Kidney (tissue), 14 donors: ENCODE results near the gene ENTR1. TPM values are rescaled to one million over a fixed set of nuclear protein-coding genes. Genes with fewer than 3 reads are reported as not detected.
A peak's percentile ranks its signal among the peaks of the same experiment; 100 is the strongest.

ENCODE experiments used
- DNase-seq, 5 donors: peaks; one replicate each; pipeline ENCODE4 v3.0.0-alpha.2; 2013 to 2020
- FAIRE-seq: peaks from 2 replicates; lab custom pipeline; 2012; peaks lifted over from hg19 to GRCh38; lab: Jason Lieb, UNC
- H3K27ac ChIP-seq, 2 donors: one replicate each; pipeline ENCODE4 v1.7.0; 2013; ENCODE audit warnings: low read depth in 2 of 2, low read length in 2 of 2, inconsistent platforms in 1 of 2
- H3K27me3 ChIP-seq: one replicate; pipeline ENCODE4 v1.7.1; 2013; ENCODE audit warnings: low read length, inconsistent platforms; ENCODE audit not compliant: control insufficient read depth, insufficient read depth
- H3K36me3 ChIP-seq, 3 donors: one replicate each; pipeline versions ENCODE4 v1.7.0 to v1.7.1; 2013; ENCODE audit warnings: low read length in 3 of 3, control low read depth in 1 of 3, inconsistent platforms in 1 of 3; ENCODE audit not compliant: insufficient read depth in 3 of 3, control insufficient read depth in 2 of 3
- H3K4me1 ChIP-seq, 3 donors: one replicate each; pipeline versions ENCODE4 v1.7.0 to v1.7.1; 2013; ENCODE audit warnings: low read length in 3 of 3, inconsistent platforms in 1 of 3, low read depth in 1 of 3; ENCODE audit not compliant: control insufficient read depth in 2 of 3, insufficient read depth in 2 of 3
- H3K4me3 ChIP-seq, 3 donors: one replicate each; pipeline versions ENCODE4 v1.7.0 to v1.8.1; 2013; ENCODE audit warnings: low read length in 3 of 3, control low read depth in 1 of 3, inconsistent platforms in 1 of 3
- H3K9ac ChIP-seq, 3 donors: one replicate each; pipeline versions ENCODE4 v1.7.0 to v1.7.1; 2013; ENCODE audit warnings: low read length in 3 of 3, control low read depth in 1 of 3, inconsistent platforms in 1 of 3
- H3K9me3 ChIP-seq, 3 donors: one replicate each; pipeline versions ENCODE4 v1.7.0 to v1.7.1; 2013; ENCODE audit warnings: low read length in 3 of 3, control low read depth in 1 of 3, inconsistent platforms in 1 of 3; ENCODE audit not compliant: control insufficient read depth in 2 of 3, insufficient read depth in 1 of 3
- intact Hi-C: fragments of 100-400 bp; cut with DNase I; formaldehyde crosslinking; loops from one replicate; pipeline ENCODE4 v1.11.1; 2022
- polyA plus RNA-seq: library from polyadenylated mRNA; stranded (reverse); fragments of 350-450 nt; fragmentation: Illumina TruSeq; extraction: RNeasy Lipid Tissue Mini Kit (QIAGEN cat#74804); gene quantifications from one replicate; pipeline ENCODE4 v1.2.3, GENCODE V29; 2014; ENCODE audit warnings: low read depth, low replicate concordance; ENCODE audit not compliant: insufficient read depth
- total RNA-seq: library from RNA; stranded (reverse); fragmentation: NEBNext Ultra II Directional; extraction: Animal tissue kit (Norgen Biotek cat#: 25700); gene quantifications from one replicate; pipeline ENCODE4 v1.2.1, GENCODE V29; 2021
- TF ChIP-seq, protein P1 (sequence below): IDR thresholded peaks from 3 replicates; pipeline ENCODE4 v1.5.1; 2012; ENCODE audit warnings: mild to moderate bottlenecking, moderate library complexity, borderline replicate concordance; ENCODE audit not compliant: insufficient read depth; ENCODE audit errors: extremely low read depth
- donor health status: control.
- donor health status: control.
- donor health status: control.
- donor health status: control.
- donor health status: control.
- donor health status: DM: yes; HTN: yes; CAD: no.
- donor health status: Normal renal cell carcinoma (clear cell type).

The ENTR1 gene
- total and polyA plus RNA-seq, 2 donors from 2014 or later = 25.9 to 36.2 TPM

DNA sequence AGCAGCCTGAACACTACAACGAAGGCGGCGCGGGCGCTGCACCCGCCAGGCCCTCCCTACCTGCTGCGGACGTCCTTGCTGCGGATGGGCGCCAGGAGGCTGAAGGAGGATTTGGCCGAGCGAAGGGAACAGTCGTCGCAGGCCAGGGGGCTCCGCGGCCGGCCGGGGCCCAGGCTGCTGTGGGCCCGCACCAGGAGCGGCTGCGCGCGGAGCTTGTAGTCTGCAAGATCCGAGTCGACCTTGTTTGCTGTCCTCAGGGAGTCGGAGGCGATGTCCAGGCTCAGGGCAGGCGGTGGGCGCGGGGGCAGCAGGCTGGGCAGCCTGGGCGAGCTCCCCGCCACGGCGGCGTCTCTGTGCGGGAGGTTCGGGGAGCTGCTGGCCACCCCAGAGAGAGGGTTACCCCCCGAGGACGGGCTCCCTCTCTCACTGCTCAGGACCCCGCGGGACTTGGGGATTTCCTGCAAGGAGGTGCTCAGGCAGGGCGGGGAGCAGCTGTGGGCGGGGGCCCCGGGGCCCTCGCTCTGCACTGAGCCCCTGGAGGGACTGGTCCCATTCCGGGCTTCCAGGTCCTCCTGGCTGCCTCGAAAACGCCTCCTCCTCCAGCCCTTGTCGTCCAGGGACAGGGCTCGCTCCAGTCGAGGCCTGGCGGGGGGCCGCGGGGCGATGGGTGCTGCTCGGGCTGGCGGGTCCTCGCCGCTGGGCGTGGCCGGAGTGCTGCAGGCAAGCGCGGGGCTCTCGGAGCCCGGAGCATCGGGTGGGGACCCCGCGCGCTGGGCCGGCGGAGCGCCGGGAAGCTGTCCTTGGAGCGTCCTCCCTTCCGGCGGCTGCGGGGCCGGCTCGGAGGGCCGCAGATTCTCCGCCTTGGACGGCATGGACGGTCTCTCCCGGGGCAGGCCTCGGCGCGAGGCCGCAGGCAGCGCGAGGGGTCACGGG is 28.4 kb upstream of the ENTR1 start:
- Histone ChIP-seq H3K4me1 (peaks cover 0 to 15% (median 4%) of the 10 kb centered on the region in 3 donors), H3K9ac (peak overlapping the region in 1 of 3 donors; percentile 26), H3K27ac (no peak overlapping the region), H3K4me3 (peak overlapping the region; percentile 51 to 62 (median 56)), H3K27me3 (no peaks in the 10 kb centered on the region), H3K9me3 (no peaks in the 10 kb centered on the region), H3K36me3 (peaks cover 0 to 13% (median 5%) of the 10 kb centered on the region in 3 donors)
- FAIRE-seq = no peak
- intact Hi-C loops = no loop called here
- TF ChIP-seq, protein P1, sequence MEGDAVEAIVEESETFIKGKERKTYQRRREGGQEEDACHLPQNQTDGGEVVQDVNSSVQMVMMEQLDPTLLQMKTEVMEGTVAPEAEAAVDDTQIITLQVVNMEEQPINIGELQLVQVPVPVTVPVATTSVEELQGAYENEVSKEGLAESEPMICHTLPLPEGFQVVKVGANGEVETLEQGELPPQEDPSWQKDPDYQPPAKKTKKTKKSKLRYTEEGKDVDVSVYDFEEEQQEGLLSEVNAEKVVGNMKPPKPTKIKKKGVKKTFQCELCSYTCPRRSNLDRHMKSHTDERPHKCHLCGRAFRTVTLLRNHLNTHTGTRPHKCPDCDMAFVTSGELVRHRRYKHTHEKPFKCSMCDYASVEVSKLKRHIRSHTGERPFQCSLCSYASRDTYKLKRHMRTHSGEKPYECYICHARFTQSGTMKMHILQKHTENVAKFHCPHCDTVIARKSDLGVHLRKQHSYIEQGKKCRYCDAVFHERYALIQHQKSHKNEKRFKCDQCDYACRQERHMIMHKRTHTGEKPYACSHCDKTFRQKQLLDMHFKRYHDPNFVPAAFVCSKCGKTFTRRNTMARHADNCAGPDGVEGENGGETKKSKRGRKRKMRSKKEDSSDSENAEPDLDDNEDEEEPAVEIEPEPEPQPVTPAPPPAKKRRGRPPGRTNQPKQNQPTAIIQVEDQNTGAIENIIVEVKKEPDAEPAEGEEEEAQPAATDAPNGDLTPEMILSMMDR = no peak
- DNase-seq = peak; percentile 18 to 84 (median 30)

DNA sequence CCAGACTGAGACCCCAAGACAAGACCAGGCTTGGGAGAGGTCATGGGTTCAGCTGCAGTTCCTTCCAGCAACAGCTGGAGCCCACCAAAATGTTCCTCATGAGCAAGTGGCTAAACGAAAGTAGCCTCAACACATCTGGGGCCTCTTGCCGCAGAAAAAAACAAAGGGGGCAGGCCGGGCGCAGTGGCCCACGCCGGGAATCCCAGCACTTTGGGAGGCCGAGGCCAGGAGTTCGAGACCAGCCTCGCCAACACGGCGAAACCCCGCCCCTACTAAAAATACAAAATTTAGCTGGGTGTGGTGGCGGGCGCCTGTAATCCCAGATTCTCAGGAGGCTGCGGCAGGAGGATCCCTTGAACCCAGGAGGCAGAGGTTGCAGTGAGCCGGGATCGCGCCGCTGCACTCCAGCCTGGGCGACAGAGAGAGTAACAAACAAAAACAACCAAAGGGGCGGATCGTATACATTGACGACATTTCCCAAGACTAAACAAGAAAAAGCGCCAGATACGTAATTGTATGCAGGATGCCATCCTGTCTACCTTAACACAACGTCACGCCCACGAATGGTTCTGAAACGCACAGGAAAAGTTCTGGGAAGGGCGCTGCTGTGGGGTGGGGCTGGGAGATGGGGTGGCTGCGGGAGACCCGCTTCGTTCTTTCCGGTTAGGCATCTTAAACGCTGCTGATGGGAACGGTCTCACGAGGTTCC is 27.6 kb upstream of the ENTR1 start:
- no peak overlapping the region for H3K27ac ChIP-seq
- peaks cover 0 to 11% (median 3%) of the 10 kb centered on the region in 3 donors for H3K36me3 ChIP-seq
- intact Hi-C loops = no loop called here
- peak overlapping the region; percentile 51 to 62 (median 56) for H3K4me3 ChIP-seq
- TF ChIP-seq, protein P1 = no peak
- no peaks in the 10 kb centered on the region for H3K27me3 ChIP-seq
- peak in 1 of 5 donors; percentile 59 for DNase-seq
- peak overlapping the region in 1 of 3 donors; percentile 40 for H3K9ac ChIP-seq
- FAIRE-seq = no peak
- H3K4me1 ChIP-seq = peaks cover 0 to 15% (median 4%) of the 10 kb centered on the region in 3 donors
- no peaks in the 10 kb centered on the region for H3K9me3 ChIP-seq

DNA sequence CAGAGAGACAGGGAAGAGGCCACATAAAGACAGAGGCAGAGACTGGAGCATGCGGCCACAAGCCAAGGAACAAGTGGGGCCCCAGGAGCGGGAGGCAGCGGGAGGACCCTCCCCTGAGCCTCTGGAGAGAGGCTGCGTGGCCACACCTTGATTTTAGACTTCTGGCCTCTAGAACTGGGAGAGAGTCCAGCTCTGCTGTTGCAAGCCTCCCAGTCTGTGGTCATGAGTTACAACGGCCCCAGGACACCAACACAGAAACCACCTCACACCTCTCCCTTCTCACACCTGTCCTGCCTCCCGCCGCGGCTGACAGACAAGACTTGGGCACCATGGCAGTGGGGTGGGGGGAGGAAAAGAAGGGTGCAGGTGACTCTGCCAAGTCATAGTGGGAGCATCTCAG is 27.0 kb upstream of the ENTR1 start:
- no peak overlapping the region for H3K27ac ChIP-seq
- H3K36me3 ChIP-seq = peaks cover 0 to 9% (median 3%) of the 10 kb centered on the region in 3 donors
- intact Hi-C loops = no loop called here
- DNase-seq = peak in 1 of 5 donors; percentile 63
- H3K9me3 ChIP-seq = no peaks in the 10 kb centered on the region
- no peaks in the 10 kb centered on the region for H3K27me3 ChIP-seq
- TF ChIP-seq, protein P1 = no peak
- H3K4me3 ChIP-seq = peak overlapping the region in 2 of 3 donors; percentile 9 to 29
- H3K9ac ChIP-seq = peak overlapping the region in 1 of 3 donors; percentile 40
- peaks cover 0 to 15% (median 4%) of the 10 kb centered on the region in 3 donors for H3K4me1 ChIP-seq
- FAIRE-seq = no peak
